Activated naive CD4-positive, alpha-beta T cell treated with anti-CD3 and anti-CD28 coated beads, Interleukin-2, amount 50 U/mL, for 72 hours (primary cell): ENCODE data around the gene CMBL. TPM values are rescaled to one million over a fixed set of nuclear protein-coding genes. Genes with fewer than 3 reads are reported as not detected.
"Not testable (repeated sequence)": the region's sequence is repeated elsewhere in the genome, so short reads cannot be mapped to it uniquely, and the experiment has no call there.

Source experiments
- ATAC-seq, 2 donors: fragments of 150-1000 bp; cut with Tn5 transposase; 2 replicates each; pipeline ENCODE4 v1.10.0; 2021; ENCODE audit warnings: mild to moderate bottlenecking in 2 of 2, moderate library complexity in 2 of 2
- DNase-seq, 2 donors: peaks; one replicate each; pipeline ENCODE4 v3.0.0; 2021 to 2022; ENCODE audit warnings: low spot score in 2 of 2
- H3K27ac Mint-ChIP-seq, 2 donors: one replicate each; pipeline ENCODE4 v1.8.0; 2022; ENCODE audit warnings: mild to moderate bottlenecking in 2 of 2, mixed read lengths in 2 of 2
- H3K36me3 Mint-ChIP-seq, 2 donors: one replicate each; pipeline ENCODE4 v1.8.0; 2022; ENCODE audit warnings: mixed read lengths in 2 of 2
- H3K9me3 Mint-ChIP-seq, 2 donors: one replicate each; pipeline ENCODE4 v1.8.0; 2022; ENCODE audit warnings: mixed read lengths in 2 of 2
- total RNA-seq, 2 donors: library from RNA; stranded (reverse); gene quantifications; one replicate each; pipeline ENCODE4 v1.2.3, GENCODE V29; 2022

CMBL gene
- total RNA-seq, 2 donors from 2014 or later = 0.80 to 1.7 TPM

- no peaks in the 10 kb centered on the region for H3K36me3 Mint-ChIP-seq
- no peak overlapping the region for H3K27ac Mint-ChIP-seq
- H3K9me3 Mint-ChIP-seq = no peaks in the 10 kb centered on the region
- DNase-seq (no peak), ATAC-seq (no peak)
Observed at GRCh38 chr5:10300246-10300645, 7.5 kb downstream of the CMBL start.

GRCh38 chr5:10297646-10298204, 10.0 kb downstream of the CMBL start:
- DNase-seq = no peak
- Mint-ChIP-seq H3K27ac (no peak overlapping the region), H3K36me3 (no peaks in the 10 kb centered on the region), H3K9me3 (no peaks in the 10 kb centered on the region)
- ATAC-seq = no peak

GRCh38 chr5:10295619-10296326, 11.9 kb downstream of the CMBL start:
- DNase-seq = no peak
- Mint-ChIP-seq H3K9me3 (no peaks in the 10 kb centered on the region), H3K36me3 (no peaks in the 10 kb centered on the region), H3K27ac (no peak overlapping the region)
- no peak for ATAC-seq

- H3K27ac Mint-ChIP-seq = no peak overlapping the region
- H3K9me3 Mint-ChIP-seq = no peaks in the 10 kb centered on the region
- no peak for ATAC-seq
Observed at GRCh38 chr5:10293907-10294662, 13.6 kb downstream of the CMBL start.

GRCh38 chr5:10291692-10292339, 15.9 kb downstream of the CMBL start:
- no peak for DNase-seq
- no peak overlapping the region for H3K27ac Mint-ChIP-seq
- no peaks in the 10 kb centered on the region for H3K9me3 Mint-ChIP-seq
- ATAC-seq = no peak
- H3K36me3 Mint-ChIP-seq = no peaks in the 10 kb centered on the region

More at GRCh38 chr5:10293907-10294662, 13.6 kb downstream of the CMBL start:
- H3K36me3 Mint-ChIP-seq = no peaks in the 10 kb centered on the region
- DNase-seq = no peak

GRCh38 chr5:10290438-10290837, 17.3 kb downstream of the CMBL start:
- ATAC-seq = no peak
- no peaks in the 10 kb centered on the region for H3K36me3 Mint-ChIP-seq
- H3K9me3 Mint-ChIP-seq = no peaks in the 10 kb centered on the region
- no peak overlapping the region for H3K27ac Mint-ChIP-seq
- no peak for DNase-seq

- no peaks in the 10 kb centered on the region for H3K9me3 Mint-ChIP-seq
- no peaks in the 10 kb centered on the region for H3K36me3 Mint-ChIP-seq
- DNase-seq (no peak), ATAC-seq (no peak)
- no peak overlapping the region for H3K27ac Mint-ChIP-seq
Observed at GRCh38 chr5:10289991-10290390, 17.7 kb downstream of the CMBL start.

GRCh38 chr5:10289353-10289752, 18.3 kb downstream of the CMBL start:
- H3K36me3 Mint-ChIP-seq = no peaks in the 10 kb centered on the region
- no peak overlapping the region for H3K27ac Mint-ChIP-seq
- ATAC-seq (no peak), DNase-seq (no peak)
- H3K9me3 Mint-ChIP-seq = no peaks in the 10 kb centered on the region

- Mint-ChIP-seq H3K27ac (no peak overlapping the region), H3K36me3 (no peaks in the 10 kb centered on the region), H3K9me3 (no peaks in the 10 kb centered on the region)
- peak in 1 of 2 donors; percentile 37 for DNase-seq
- ATAC-seq = peak in 1 of 2 donors; percentile 32
Observed at GRCh38 chr5:10288592-10289219, 19.0 kb downstream of the CMBL start.

GRCh38 chr5:10286862-10287227, 20.9 kb downstream of the CMBL start:
- no peak for DNase-seq
- H3K36me3 Mint-ChIP-seq = no peaks in the 10 kb centered on the region
- no peak overlapping the region for H3K27ac Mint-ChIP-seq
- no peaks in the 10 kb centered on the region for H3K9me3 Mint-ChIP-seq
- no peak for ATAC-seq

GRCh38 chr5:10286162-10286861, 21.4 kb downstream of the CMBL start:
- ATAC-seq (no peak), DNase-seq (no peak)
- H3K27ac Mint-ChIP-seq = no peak overlapping the region
- H3K9me3 Mint-ChIP-seq = no peaks in the 10 kb centered on the region
- no peaks in the 10 kb centered on the region for H3K36me3 Mint-ChIP-seq

GRCh38 chr5:10285362-10285761, 22.3 kb downstream of the CMBL start:
- not testable (repeated sequence) for ATAC-seq, H3K9me3 Mint-ChIP-seq, DNase-seq, H3K36me3 Mint-ChIP-seq, H3K27ac Mint-ChIP-seq

- DNase-seq (peak; percentile 76 to 81), ATAC-seq (peak; percentile 93 to 94)
- no peaks in the 10 kb centered on the region for H3K9me3 Mint-ChIP-seq
- no peaks in the 10 kb centered on the region for H3K36me3 Mint-ChIP-seq
- no peak overlapping the region for H3K27ac Mint-ChIP-seq
Observed at GRCh38 chr5:10283927-10284635, 23.6 kb downstream of the CMBL start.

- ATAC-seq (no peak), DNase-seq (no peak)
- H3K9me3 Mint-ChIP-seq = peaks cover 0 to 7% of the 10 kb centered on the region in 2 donors
- H3K36me3 Mint-ChIP-seq = no peaks in the 10 kb centered on the region
- no peak overlapping the region for H3K27ac Mint-ChIP-seq
Observed at GRCh38 chr5:10279925-10280720, 27.6 kb downstream of the CMBL start.

GRCh38 chr5:10279328-10279727, 28.4 kb downstream of the CMBL start:
- no peak for ATAC-seq
- Mint-ChIP-seq H3K36me3 (no peaks in the 10 kb centered on the region), H3K9me3 (peaks cover 0 to 7% of the 10 kb centered on the region in 2 donors), H3K27ac (no peak overlapping the region)
- no peak for DNase-seq
